Testis (tissue), 2 donors: ENCODE measurements around the gene MARCHF5.

Experiments used
- POLR2A ChIP-seq: fragments of 450-650 bp; IDR thresholded peaks from one replicate; pipeline ENCODE4 v1.6.1; 2017; ENCODE audit warnings: antibody characterized with exemption, mild to moderate bottlenecking, moderate library complexity
- TF ChIP-seq, protein P1 (sequence below), 3 experiments: fragments of 450-650 bp in 2 of 3; fragments of 200-600 bp in 1 of 3; sonication (generic) in 1 of 3; IDR thresholded peaks; one replicate each; pipeline ENCODE4 v1.5.1; 2016 to 2019; ENCODE audit warnings: antibody characterized with exemption in 3 of 3, mild to moderate bottlenecking in 2 of 3, moderate library complexity in 1 of 3

- no peak for TF ChIP-seq POLR2A
- TF ChIP-seq, protein P1, sequence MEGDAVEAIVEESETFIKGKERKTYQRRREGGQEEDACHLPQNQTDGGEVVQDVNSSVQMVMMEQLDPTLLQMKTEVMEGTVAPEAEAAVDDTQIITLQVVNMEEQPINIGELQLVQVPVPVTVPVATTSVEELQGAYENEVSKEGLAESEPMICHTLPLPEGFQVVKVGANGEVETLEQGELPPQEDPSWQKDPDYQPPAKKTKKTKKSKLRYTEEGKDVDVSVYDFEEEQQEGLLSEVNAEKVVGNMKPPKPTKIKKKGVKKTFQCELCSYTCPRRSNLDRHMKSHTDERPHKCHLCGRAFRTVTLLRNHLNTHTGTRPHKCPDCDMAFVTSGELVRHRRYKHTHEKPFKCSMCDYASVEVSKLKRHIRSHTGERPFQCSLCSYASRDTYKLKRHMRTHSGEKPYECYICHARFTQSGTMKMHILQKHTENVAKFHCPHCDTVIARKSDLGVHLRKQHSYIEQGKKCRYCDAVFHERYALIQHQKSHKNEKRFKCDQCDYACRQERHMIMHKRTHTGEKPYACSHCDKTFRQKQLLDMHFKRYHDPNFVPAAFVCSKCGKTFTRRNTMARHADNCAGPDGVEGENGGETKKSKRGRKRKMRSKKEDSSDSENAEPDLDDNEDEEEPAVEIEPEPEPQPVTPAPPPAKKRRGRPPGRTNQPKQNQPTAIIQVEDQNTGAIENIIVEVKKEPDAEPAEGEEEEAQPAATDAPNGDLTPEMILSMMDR (IDR thresholded peaks at IDR 0.05) = no peak
These were observed 12.1 kb downstream of the MARCHF5 start for GRCh38 chr10:92303096-92303495.
